Parathyroid adenoma (tissue), 2 donors: Measurements from ENCODE around the gene FCER1G.

Experiments used
- H2AFZ ChIP-seq: fragments of 300-600 bp; sonication (generic); one replicate; pipeline ENCODE4 v1.7.0; 2017; ENCODE audit warnings: antibody characterized with exemption, mild to moderate bottlenecking
- H3K27ac ChIP-seq: fragments of 300-600 bp; sonication (generic); one replicate; pipeline ENCODE4 v1.7.0; 2017
- H3K27me3 ChIP-seq: fragments of 300-600 bp; sonication (generic); one replicate; pipeline ENCODE4 v1.7.0; 2017; ENCODE audit warnings: low read length; ENCODE audit not compliant: control insufficient read depth, insufficient read depth
- H3K36me3 ChIP-seq: fragments of 300-600 bp; sonication (generic); one replicate; pipeline ENCODE4 v1.7.0; 2017; ENCODE audit warnings: low read length; ENCODE audit not compliant: control insufficient read depth, insufficient read depth
- H3K4me1 ChIP-seq: fragments of 300-600 bp; sonication (generic); one replicate; pipeline ENCODE4 v1.7.0; 2017; ENCODE audit warnings: control low read depth
- H3K4me2 ChIP-seq: fragments of 300-600 bp; sonication (generic); one replicate; pipeline ENCODE4 v1.7.0; 2017; ENCODE audit warnings: low read length
- H3K4me3 ChIP-seq: fragments of 300-600 bp; sonication (generic); one replicate; pipeline ENCODE4 v1.7.0; 2017; ENCODE audit warnings: low read depth, low read length
- H3K79me2 ChIP-seq: fragments of 300-600 bp; sonication (generic); one replicate; pipeline ENCODE4 v1.7.0; 2017; ENCODE audit warnings: control low read depth
- H3K9ac ChIP-seq: fragments of 300-600 bp; sonication (generic); one replicate; pipeline ENCODE4 v1.7.0; 2017; ENCODE audit warnings: mild to moderate bottlenecking
- H3K9me3 ChIP-seq: fragments of 300-600 bp; sonication (generic); one replicate; pipeline ENCODE4 v1.7.0; 2017; ENCODE audit warnings: low read length; ENCODE audit not compliant: control insufficient read depth
- CTCF ChIP-seq: fragments of 300-600 bp; sonication (generic); IDR thresholded peaks from one replicate; pipeline ENCODE4 v1.7.0; 2017; ENCODE audit warnings: antibody characterized with exemption, mild to moderate bottlenecking
- donor health status: primary hyperparathyroidism.

FCER1G gene

GRCh38 chr1:161185732-161186311 is 29.3 kb upstream of the FCER1G start:
- Histone ChIP-seq H3K4me3 (no peak overlapping the region), H3K79me2 (no peaks in the 10 kb centered on the region), H3K9ac (no peak overlapping the region), H3K4me2 (no peak overlapping the region), H3K27ac (peak overlapping the region; percentile 72), H2AFZ (no peak overlapping the region), H3K4me1 (no peaks in the 10 kb centered on the region), H3K36me3 (no peaks in the 10 kb centered on the region), H3K9me3 (no peaks in the 10 kb centered on the region), H3K27me3 (no peaks in the 10 kb centered on the region)
- TF ChIP-seq CTCF: no peak

GRCh38 chr1:161187311-161187710 is 27.8 kb upstream of the FCER1G start:
- Histone ChIP-seq H3K27me3 (no peaks in the 10 kb centered on the region), H3K36me3 (no peaks in the 10 kb centered on the region), H3K9ac (no peak overlapping the region), H3K79me2 (no peaks in the 10 kb centered on the region), H3K4me2 (no peak overlapping the region), H2AFZ (no peak overlapping the region), H3K27ac (no peak overlapping the region), H3K4me1 (no peaks in the 10 kb centered on the region), H3K4me3 (no peak overlapping the region), H3K9me3 (no peaks in the 10 kb centered on the region)
- TF ChIP-seq CTCF: no peak

- H3K27me3 ChIP-seq: no peaks in the 10 kb centered on the region
- H3K4me1 ChIP-seq: no peaks in the 10 kb centered on the region
- no peaks in the 10 kb centered on the region for H3K9me3 ChIP-seq
- H3K36me3 ChIP-seq: no peaks in the 10 kb centered on the region
- H3K9ac ChIP-seq: no peak overlapping the region
- no peak overlapping the region for H3K27ac ChIP-seq
- H3K79me2 ChIP-seq: no peaks in the 10 kb centered on the region
- H3K4me3 ChIP-seq: no peak overlapping the region
- H2AFZ ChIP-seq: no peak overlapping the region
- H3K4me2 ChIP-seq: no peak overlapping the region
- no peak for TF ChIP-seq CTCF
Measured at GRCh38 chr1:161188381-161188780, 26.7 kb upstream of the FCER1G start.

GRCh38 chr1:161189036-161189435 is 26.1 kb upstream of the FCER1G start:
- Histone ChIP-seq H3K9ac (no peak overlapping the region), H3K79me2 (no peaks in the 10 kb centered on the region), H3K4me2 (no peak overlapping the region), H3K27ac (no peak overlapping the region), H2AFZ (no peak overlapping the region), H3K36me3 (no peaks in the 10 kb centered on the region), H3K9me3 (no peaks in the 10 kb centered on the region), H3K27me3 (no peaks in the 10 kb centered on the region), H3K4me1 (no peaks in the 10 kb centered on the region), H3K4me3 (no peak overlapping the region)
- TF ChIP-seq CTCF: no peak

DNA sequence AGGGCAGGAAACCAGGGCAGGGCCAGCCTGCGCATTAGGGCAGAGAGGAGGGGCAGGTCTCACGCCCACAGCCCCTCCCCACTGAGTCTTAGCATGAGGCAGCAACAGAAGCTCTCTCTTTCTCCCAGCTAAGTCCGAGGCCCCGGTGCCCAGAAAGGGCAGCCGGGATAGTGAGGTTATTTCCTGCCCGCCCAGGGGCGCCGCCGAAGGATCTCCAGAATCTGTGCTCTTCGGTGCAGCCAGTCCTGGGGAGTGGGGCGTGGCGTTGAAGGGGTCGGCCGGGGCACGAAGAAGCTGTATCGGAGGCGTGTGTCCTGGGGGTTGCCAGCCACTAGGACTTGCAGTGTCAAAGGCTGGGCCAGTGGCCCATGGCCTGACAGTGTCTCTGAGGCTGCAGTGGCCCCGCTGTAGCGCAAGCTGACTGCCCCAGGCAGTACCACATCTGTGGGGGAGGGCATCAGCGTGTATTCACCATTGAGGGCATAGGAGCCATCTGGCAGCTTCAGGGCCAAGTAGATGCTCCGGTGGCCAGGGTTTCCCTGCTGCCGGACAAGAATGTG is 24.1 kb upstream of the FCER1G start:
- Histone ChIP-seq H3K27ac (no peak overlapping the region), H3K27me3 (no peaks in the 10 kb centered on the region), H3K4me1 (no peaks in the 10 kb centered on the region)

More for the DNA sequence above, 24.1 kb upstream of the FCER1G start:
- Histone ChIP-seq H3K9ac (no peak overlapping the region), H3K36me3 (no peaks in the 10 kb centered on the region), H2AFZ (no peak overlapping the region), H3K4me2 (no peak overlapping the region), H3K79me2 (no peaks in the 10 kb centered on the region), H3K9me3 (no peaks in the 10 kb centered on the region), H3K4me3 (no peak overlapping the region)
- no peak for TF ChIP-seq CTCF
